NCI-H2029 treated with DMSO at 0.1 percent for 48 hours (cell line): Measurements from ENCODE around the gene SPPL3.
"Not testable (repeated sequence)": the region's sequence is repeated elsewhere in the genome, so short reads cannot be mapped to it uniquely, and the experiment has no call there.

Source experiments
- DNase-seq: peaks from one replicate; lab custom pipeline; 2025; lab: John Stamatoyannopoulos, UW

The SPPL3 gene

DNA sequence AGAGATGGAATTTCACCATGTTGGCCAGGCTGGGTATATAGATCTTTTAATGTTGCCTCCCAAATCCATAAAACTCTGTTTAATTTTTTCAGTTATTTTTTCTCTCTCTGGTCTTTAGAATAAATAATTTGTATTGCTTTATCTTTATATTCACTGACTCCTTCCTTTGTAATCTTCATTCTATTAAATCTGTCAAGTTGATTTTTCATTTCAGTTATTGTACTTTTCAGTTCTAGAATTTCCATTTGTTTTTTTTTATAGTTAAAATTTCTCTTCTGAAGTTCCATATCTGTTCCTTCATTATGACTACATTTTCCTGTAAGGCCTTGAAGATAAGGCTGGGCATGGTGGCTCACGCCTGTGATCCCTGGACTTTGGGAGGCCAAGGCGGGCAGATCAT is 13.6 kb upstream of the SPPL3 start:
- no peak for DNase-seq

DNA sequence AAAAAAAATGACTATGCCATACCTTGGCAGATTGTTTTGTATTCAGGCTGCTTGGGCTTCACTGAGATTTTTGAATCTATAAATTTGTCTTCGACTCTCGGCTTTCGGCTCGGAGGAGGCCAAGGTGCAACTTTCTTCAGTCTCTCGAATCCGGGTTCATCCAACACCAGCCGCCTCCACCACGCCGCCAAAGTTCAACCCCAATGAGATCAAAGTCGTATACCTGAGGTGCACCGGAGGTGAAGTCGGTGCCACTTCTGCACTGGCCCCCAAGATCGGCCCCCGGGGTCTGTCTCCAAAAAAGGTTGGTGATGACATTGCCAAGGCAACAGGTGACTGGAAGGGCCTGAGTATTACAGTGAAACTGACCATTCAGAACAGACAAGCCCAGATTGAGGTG is 12.4 kb upstream of the SPPL3 start:
- DNase-seq, result no peak

DNA sequence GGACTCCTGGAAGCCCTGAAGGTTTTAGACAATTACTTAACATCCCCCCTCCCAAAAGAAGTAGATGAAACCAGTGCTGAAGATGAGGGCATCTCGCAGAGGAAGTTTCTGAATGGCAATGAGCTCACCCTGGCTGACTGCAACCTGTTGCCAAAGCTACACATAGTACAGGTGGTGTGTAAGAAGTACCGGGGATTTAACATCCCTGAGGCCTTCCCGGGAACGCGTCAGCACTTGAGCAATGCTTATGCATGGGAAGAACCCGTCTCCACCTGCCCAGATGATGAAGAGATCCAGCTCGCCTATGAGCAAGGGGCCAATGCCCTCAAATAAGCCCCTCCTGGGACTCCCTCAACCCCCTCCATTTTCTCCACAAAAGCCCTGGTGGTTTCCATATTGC is 10.6 kb upstream of the SPPL3 start:
- no peak for DNase-seq

DNA sequence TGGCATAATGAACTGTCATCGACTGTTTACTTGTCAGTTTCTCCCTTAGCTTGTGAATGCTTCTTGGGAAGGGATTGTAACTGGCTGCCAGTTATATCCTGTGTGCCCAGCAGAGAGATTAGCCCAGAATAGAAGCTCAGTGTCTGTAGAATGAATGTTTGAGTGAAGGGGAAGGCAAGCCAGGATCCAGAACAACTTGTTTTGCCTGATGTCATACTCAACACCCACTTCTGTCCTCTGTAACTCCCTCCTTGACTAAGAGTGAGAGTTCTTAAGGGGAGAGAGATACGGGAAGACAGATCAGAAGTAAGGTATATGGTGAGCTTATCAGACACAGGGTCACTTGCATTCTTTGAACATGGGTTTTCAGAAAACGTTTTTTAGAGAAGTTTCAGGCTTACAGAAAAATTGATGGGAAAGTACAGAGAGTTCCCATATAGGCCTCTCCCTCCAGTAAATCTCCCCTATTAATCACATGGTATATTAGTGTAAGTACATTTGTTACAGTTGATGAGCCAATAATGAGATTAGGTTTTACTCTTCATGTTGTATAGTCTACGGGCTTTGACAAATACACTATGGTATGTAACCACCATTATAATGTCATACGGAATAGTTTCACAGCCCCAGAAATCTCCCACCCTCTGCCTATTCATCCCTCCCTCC is 5.6 kb upstream of the SPPL3 start:
- no peak for DNase-seq

- no peak for DNase-seq
These were observed 1.8 kb upstream of the SPPL3 start for GRCh38 chr12:120905856-120906384.

- DNase-seq, result no peak
These were observed 554 bp downstream of the SPPL3 start for GRCh38 chr12:120903412-120904196.

- no peak for DNase-seq
These were observed 1.2 kb downstream of the SPPL3 start for GRCh38 chr12:120902846-120903411.

DNA sequence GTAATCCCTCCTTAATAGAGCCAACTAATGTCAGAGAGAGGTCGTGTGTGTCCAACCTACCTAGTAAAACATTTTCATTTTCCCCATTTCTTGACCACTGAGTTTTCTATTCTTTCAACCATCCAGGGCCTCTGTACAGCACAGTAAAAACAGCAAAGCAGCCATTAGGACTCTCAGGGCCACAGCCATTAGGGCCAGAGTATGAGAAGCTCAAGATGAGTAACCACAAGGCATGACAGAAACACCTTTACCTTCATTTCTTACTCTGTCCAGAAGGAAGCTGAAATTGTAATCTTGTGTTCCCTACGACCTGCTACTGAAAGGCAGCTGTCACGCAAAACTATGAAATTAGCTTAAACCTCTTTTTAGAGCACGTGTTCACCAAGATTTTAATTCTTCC is 2.3 kb downstream of the SPPL3 start:
- no peak for DNase-seq

- not testable (repeated sequence) for DNase-seq
These were observed 3.1 kb downstream of the SPPL3 start for GRCh38 chr12:120901101-120901500.

DNA sequence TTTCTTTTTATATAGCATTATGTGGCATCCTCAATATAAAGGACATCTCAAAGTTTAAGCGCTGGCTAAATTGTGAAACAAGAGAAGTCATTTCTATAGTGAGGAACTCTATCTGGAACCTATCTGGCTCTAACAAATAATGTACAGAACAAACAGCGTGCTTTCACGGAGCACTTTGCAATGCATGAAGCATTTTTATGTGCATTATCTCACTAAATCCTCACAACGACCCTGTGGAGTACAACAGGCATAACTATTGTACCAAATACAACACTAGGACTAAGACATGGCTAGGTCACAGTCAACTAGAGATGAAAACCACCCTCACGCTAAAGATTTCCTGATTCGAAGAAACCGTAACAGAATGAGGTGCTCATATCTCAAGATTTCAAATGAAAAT is 8.6 kb downstream of the SPPL3 start:
- no peak for DNase-seq

DNA sequence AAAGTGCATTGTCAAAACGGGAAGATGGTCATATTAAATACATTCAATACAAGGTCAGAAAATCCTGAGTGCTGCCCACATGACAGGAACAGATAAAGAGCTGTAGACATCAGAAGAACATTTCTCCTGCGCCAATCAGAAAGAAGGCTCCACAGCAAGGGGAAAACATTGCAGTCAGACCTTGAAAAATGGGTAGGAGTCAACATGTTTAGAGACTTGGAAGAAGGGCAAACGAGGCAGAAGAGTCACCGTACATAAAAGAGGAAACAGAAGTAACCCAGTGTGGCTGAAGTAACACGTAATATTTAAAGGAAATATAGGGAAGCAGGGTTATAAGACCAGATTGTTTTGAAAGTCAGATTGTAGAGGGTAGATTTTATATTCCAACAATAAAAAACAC is 11.9 kb downstream of the SPPL3 start:
- no peak for DNase-seq

DNA sequence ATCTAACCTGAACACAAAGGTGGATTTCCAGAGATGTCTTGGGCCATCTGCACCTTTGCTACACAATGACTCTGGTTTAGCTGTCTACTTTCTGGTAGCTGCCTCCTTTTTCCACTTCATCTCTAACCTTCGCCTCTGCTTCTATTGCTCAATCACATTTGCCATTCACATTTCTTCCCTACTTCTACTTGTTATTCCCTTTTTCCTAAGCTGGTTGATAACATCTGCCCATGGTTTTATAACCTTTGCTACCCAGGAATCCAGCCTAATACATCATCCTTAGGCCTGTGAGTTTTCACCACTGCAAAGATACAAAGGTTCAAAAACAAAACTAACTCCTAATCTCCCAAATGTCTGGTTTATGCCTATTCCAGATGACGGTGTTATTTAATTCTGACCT is 13.2 kb downstream of the SPPL3 start:
- no peak for DNase-seq

GRCh38 chr12:120887253-120888043 is 16.7 kb downstream of the SPPL3 start:
- DNase-seq, result no peak

GRCh38 chr12:120886199-120887018 is 17.7 kb downstream of the SPPL3 start:
- no peak for DNase-seq

- DNase-seq, result no peak
These were observed 18.6 kb downstream of the SPPL3 start for GRCh38 chr12:120885521-120885920.

DNA sequence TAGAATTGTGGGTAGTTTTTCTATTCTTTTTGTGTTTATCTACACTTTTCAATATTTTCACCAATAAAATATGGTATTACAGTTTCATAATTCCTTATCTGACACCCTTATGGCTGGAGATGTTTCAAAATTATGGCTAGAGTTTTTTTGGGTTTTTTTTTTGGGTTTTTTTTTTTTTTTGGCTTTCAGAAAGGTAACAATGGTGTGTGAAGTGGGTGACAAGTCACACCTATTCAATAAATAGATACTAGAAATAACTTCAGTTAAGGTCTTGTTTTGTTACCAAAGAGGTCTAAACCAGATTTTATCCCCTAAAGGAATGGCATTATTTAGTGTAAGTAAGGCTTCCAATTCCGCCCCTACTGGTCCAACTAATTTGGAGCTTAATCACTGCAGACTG is 19.5 kb downstream of the SPPL3 start:
- DNase-seq, result no peak

DNA sequence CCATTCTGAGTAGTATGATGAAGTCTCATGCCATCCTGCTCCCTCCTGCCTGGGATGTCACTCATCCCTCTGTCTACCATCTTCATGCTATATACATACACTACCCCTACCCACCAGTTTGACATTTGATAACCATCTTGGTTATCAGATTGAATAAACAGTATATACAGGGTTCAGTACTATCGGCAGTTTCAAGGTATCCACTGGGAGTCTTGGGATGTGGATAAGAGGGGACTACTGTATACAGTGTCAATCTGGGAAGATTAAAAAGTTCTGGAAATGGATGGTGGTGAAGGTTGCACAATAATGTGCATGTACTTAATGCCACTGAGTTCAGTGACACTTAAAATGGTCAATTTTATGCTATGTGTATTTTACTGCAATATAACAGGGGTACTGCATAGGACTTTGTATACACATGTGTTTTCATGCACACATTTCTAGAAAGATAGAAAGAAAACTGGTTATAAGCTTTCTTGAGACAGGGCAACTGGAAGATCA is 22.1 kb downstream of the SPPL3 start:
- DNase-seq, result no peak

DNA sequence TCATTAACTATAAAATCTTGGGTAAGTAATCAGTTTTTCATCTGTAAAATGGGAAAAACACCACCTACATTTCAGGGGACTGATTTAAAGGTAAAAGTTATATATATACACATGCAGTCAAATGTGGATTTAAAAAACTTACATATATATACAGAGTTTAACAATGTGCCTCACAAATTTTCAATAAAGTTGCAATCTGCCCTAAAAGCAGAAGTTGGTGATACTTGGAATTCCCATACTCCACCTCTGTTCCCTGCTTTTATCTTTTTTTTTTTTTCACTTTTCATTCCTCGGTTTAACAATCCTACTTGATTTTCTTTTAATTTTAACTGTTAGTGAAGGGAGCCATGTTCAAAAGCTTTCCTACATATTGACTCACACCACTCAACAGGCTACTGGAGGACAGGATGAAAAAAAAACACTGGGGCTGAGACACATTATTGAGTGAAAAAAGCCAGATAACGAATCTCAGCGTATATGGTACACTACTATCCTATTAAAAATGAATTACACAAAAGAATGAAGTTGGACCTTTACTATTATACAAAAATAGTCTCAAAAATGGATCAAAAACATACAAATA is 24.3 kb downstream of the SPPL3 start:
- no peak for DNase-seq

DNA sequence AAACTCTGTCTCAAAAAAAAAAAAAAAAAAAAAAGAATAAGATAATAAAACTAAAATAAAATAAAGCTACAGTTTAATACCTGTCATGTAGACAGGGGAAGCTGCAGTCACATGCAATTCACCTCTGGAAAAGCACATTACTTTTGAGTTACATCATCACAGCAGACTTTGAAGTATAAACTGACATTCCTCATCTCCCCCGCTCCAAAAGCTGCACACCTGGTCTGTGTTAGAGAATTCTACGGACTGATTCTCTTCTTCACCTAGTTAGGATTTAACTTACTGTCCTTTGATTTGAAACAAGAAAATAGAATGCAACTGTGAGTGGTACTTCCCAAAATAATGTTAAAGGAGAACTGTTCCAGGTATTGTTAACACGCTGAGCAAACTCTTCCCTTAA is 25.1 kb downstream of the SPPL3 start:
- no peak for DNase-seq

DNA sequence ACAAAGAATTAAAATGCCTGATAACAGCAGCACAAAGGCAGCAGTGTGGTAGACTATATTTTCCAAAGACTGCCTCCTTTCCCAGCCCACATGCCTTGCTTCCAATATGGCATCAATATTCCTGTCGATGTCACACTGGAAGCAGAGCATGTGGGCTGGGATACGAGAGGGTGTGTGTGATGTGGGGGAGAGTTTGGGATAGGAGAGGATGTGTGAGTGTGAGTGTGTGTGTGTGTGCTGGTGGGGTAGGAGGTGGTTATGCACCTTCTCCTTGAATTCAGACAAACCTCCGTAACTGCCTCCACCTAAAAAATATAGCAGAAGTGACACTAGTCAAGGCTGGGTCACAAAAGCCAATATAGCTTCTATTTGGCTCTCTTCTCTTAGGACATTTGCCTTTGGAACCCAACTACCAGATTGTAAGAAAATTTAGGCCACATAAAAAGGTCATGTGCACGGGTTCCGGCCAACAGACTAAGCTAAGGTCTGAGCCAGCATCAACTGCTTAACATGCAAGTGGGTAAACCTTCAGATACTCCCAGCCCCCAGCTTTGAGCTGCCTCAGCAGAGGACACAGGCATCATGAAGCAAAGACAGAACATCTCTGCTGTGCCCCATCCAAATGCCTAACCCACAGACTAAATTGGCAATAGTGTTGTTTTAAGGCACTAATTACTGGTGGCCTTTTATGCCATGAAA is 29.5 kb downstream of the SPPL3 start:
- no peak for DNase-seq
